Measurements from ENCODE around the gene PLCD1. TPM values are rescaled to one million over a fixed set of nuclear protein-coding genes. Genes with fewer than 3 reads are reported as not detected.

Gene PLCD1
- total RNA-seq, 2 experiments from 2014 or later: 7.7 to 10.4 TPM

DNA sequence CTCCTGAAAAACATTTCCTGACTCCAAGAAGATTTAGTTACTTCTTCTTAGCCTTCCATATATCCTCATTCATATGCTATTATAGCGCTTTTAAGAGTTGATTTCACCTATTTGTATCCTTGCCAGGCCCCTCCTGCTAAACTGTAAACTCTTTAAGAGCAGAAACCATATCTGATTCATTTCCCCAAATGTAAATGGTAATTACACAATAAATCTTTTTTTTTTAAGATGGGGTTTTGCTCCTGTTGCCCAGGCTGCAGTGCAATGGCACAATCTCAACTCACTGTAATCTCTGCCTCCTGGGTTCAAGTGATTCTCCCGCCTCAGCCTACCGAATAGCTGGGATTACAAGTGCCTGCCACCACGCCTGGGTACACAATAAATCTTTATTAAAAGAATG, 14.0 kb upstream of the PLCD1 start:
- intact Hi-C loops (cut with micrococcal nuclease; ENCODE audit: unreplicated experiment): no loop called here
- ChIA-PET POLR2A (interaction anchor here (0.6 kb wide), 1 partner anchor 641 kb away, joined by 4 read pairs; no protein-coding TSS in a partner anchor), CTCF (ENCODE audit: unreplicated experiment) (no interaction called here)
- H3K79me2 ChIP-seq (ENCODE audit: insufficient read depth, low read depth, low read length): no peaks in the 10 kb centered on the region
- no peaks in the 10 kb centered on the region for H3K9me2 ChIP-seq (ENCODE audit: insufficient read depth, low read length)
- no peaks in the 10 kb centered on the region for H4K20me1 ChIP-seq (ENCODE audit: insufficient read depth, low read length)
- H2AFZ ChIP-seq (ENCODE audit: low read length): no peak overlapping the region
- H3K9me3 ChIP-seq (ENCODE audit: low read length): no peaks in the 10 kb centered on the region
- no peak overlapping the region for H3K27ac ChIP-seq (ENCODE audit: low read depth, low read length, poor library complexity, severe bottlenecking)
- TF ChIP-seq EZH2phosphoT487 (IDR thresholded peaks at IDR 0.05; ENCODE audit: borderline replicate concordance, low read depth, low read length): no peak
- no peak overlapping the region for H3K4me3 ChIP-seq (ENCODE audit: low read depth, low read length, poor library complexity, severe bottlenecking)
- no TSS peak for BruUV-seq (replicated peaks)
- H3K4me2 ChIP-seq (ENCODE audit: low read length): no peak overlapping the region
- DNase-seq (ENCODE audit: low spot score): no peak
- no peaks in the 10 kb centered on the region for H3K36me3 ChIP-seq (ENCODE audit: insufficient read depth, low read length)
- H3K4me1 ChIP-seq (ENCODE audit: insufficient read depth, low read length, poor library complexity, severe bottlenecking): peaks cover 8% of the 10 kb centered on the region

GRCh38 chr3:38040401-38040800, 11.0 kb upstream of the PLCD1 start:
- POLR2A ChIA-PET: no interaction called here
- no TSS peak for BruUV-seq (replicated peaks)
- TF ChIP-seq EZH2phosphoT487 (IDR thresholded peaks at IDR 0.05; ENCODE audit: borderline replicate concordance, low read depth, low read length): no peak
- TF ChIP-seq, protein P1, sequence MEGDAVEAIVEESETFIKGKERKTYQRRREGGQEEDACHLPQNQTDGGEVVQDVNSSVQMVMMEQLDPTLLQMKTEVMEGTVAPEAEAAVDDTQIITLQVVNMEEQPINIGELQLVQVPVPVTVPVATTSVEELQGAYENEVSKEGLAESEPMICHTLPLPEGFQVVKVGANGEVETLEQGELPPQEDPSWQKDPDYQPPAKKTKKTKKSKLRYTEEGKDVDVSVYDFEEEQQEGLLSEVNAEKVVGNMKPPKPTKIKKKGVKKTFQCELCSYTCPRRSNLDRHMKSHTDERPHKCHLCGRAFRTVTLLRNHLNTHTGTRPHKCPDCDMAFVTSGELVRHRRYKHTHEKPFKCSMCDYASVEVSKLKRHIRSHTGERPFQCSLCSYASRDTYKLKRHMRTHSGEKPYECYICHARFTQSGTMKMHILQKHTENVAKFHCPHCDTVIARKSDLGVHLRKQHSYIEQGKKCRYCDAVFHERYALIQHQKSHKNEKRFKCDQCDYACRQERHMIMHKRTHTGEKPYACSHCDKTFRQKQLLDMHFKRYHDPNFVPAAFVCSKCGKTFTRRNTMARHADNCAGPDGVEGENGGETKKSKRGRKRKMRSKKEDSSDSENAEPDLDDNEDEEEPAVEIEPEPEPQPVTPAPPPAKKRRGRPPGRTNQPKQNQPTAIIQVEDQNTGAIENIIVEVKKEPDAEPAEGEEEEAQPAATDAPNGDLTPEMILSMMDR (conservative IDR thresholded peaks at IDR 0.05; ENCODE audit: low read length): no peak
- no peaks in the 10 kb centered on the region for H3K9me2 ChIP-seq (ENCODE audit: insufficient read depth, low read length)
- no peaks in the 10 kb centered on the region for H3K9me3 ChIP-seq (ENCODE audit: low read length)
- H3K79me2 ChIP-seq (ENCODE audit: insufficient read depth, low read depth, low read length): no peaks in the 10 kb centered on the region
- H3K27ac ChIP-seq (ENCODE audit: low read depth, low read length, poor library complexity, severe bottlenecking): no peak overlapping the region
- no peak overlapping the region for H3K4me3 ChIP-seq (ENCODE audit: low read depth, low read length, poor library complexity, severe bottlenecking)
- CTCF ChIA-PET (ENCODE audit: unreplicated experiment): no interaction called here
- DNase-seq (ENCODE audit: low spot score): no peak
- H2AFZ ChIP-seq (ENCODE audit: low read length): no peak overlapping the region
- H3K36me3 ChIP-seq (ENCODE audit: insufficient read depth, low read length): no peaks in the 10 kb centered on the region
- no peaks in the 10 kb centered on the region for H4K20me1 ChIP-seq (ENCODE audit: insufficient read depth, low read length)
- peaks cover 8% of the 10 kb centered on the region for H3K4me1 ChIP-seq (ENCODE audit: insufficient read depth, low read length, poor library complexity, severe bottlenecking)
- intact Hi-C loops (cut with micrococcal nuclease; ENCODE audit: unreplicated experiment): no loop called here
- H3K4me2 ChIP-seq (ENCODE audit: low read length): no peak overlapping the region

DNA sequence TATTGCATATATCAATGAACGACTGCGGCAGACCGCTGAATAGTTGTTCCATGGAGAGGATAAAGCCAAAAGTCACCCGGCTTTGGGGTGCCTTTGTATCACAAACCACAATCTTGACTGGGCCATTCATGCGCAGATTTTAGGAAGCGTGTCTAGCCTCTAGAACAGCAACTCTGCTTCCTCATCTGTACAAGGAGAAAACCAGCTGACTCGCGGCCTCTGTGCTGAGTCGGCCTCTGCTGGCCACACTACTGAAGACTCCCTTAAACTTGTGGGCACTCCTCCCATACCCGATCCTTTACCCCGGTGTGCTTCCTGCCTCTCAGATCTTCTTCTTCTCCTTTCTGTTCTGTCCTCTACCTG, 10.4 kb upstream of the PLCD1 start:
- intact Hi-C loops (cut with micrococcal nuclease; ENCODE audit: unreplicated experiment): no loop called here
- no peaks in the 10 kb centered on the region for H4K20me1 ChIP-seq (ENCODE audit: insufficient read depth, low read length)
- CTCF ChIA-PET (ENCODE audit: unreplicated experiment): no interaction called here
- no peaks in the 10 kb centered on the region for H3K79me2 ChIP-seq (ENCODE audit: insufficient read depth, low read depth, low read length)
- H2AFZ ChIP-seq (ENCODE audit: low read length): no peak overlapping the region
- H3K4me3 ChIP-seq (ENCODE audit: low read depth, low read length, poor library complexity, severe bottlenecking): no peak overlapping the region
- no peak for TF ChIP-seq EZH2phosphoT487 (IDR thresholded peaks at IDR 0.05; ENCODE audit: borderline replicate concordance, low read depth, low read length)
- TF ChIP-seq, protein P1 (conservative IDR thresholded peaks at IDR 0.05; ENCODE audit: low read length): no peak
- DNase-seq (ENCODE audit: low spot score): peak; percentile 14
- BruUV-seq (replicated peaks): no TSS peak
- no peaks in the 10 kb centered on the region for H3K9me2 ChIP-seq (ENCODE audit: insufficient read depth, low read length)
- H3K36me3 ChIP-seq (ENCODE audit: insufficient read depth, low read length): no peaks in the 10 kb centered on the region
- peaks cover 8% of the 10 kb centered on the region for H3K4me1 ChIP-seq (ENCODE audit: insufficient read depth, low read length, poor library complexity, severe bottlenecking)
- POLR2A ChIA-PET: no interaction called here
- no peaks in the 10 kb centered on the region for H3K9me3 ChIP-seq (ENCODE audit: low read length)
- H3K4me2 ChIP-seq (ENCODE audit: low read length): peak overlapping the region; percentile 38; the same call in 1 of the 2 replicates
- no peak overlapping the region for H3K27ac ChIP-seq (ENCODE audit: low read depth, low read length, poor library complexity, severe bottlenecking)

Data from OCI-LY7 (cell line).